Left colon (tissue), 2 donors: Measurements from ENCODE around the gene NR4A3. TPM values are rescaled to one million over a fixed set of nuclear protein-coding genes. Genes with fewer than 3 reads are reported as not detected.

ENCODE experiments used
- ATAC-seq: fragments of 200-7000 bp; cut with Tn5 transposase; one replicate; pipeline ENCODE4 v1.9.1; 2020; ENCODE audit warnings: mild to moderate bottlenecking, moderate library complexity
- DNase-seq, 2 donors: peaks; one replicate each; pipeline ENCODE4 v3.0.0-alpha.2; 2020
- intact Hi-C, 2 donors: fragments of 100-400 bp; cut with DNase I in 1 of 2; cut with micrococcal nuclease in 1 of 2; formaldehyde crosslinking; loops; one replicate each; pipeline versions ENCODE4 v1.11.2 to v1.14.0; 2022; cut with DNase I, micrococcal nuclease
- total RNA-seq, 2 donors: library from RNA; stranded (reverse); fragmentation: NEBNext Ultra II Directional; extraction: Animal tissue kit (Norgen Biotek cat#: 25700); gene quantifications; one replicate each; pipeline ENCODE4 v1.2.1, GENCODE V29; 2021
- donor health status: DM: no; HTN: no; CAD: no.
- donor health status: DM: yes; HTN: yes; CAD: no.

NR4A3 gene
- total RNA-seq, 2 donors from 2014 or later, result 0.61 to 3.8 TPM

DNA sequence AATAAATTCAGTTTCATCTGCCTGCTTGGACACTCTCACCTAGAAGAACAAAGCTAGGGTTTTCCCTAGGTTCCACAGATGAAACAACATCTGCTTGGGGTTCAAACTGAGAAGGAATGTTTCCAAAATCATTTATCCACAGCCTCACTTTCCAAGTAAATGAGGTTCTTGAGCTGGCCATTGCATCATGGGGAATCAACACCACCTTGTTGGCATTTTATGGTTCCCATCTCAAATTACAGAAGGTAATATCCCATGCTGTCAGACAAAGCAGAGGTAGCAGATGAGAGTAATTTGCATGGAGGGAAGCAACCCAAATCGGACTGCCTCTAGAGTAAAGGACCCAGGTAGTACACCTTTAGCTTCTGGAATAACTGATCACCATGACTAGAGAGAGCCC lies 10.5 kb upstream of the NR4A3 start:
- ATAC-seq (no peak), DNase-seq (no peak)
- intact Hi-C loops, result loop anchor here in 1 of 2 donors (10.0 kb wide), 1 partner anchor 204 kb away; no protein-coding TSS in a partner anchor

DNA sequence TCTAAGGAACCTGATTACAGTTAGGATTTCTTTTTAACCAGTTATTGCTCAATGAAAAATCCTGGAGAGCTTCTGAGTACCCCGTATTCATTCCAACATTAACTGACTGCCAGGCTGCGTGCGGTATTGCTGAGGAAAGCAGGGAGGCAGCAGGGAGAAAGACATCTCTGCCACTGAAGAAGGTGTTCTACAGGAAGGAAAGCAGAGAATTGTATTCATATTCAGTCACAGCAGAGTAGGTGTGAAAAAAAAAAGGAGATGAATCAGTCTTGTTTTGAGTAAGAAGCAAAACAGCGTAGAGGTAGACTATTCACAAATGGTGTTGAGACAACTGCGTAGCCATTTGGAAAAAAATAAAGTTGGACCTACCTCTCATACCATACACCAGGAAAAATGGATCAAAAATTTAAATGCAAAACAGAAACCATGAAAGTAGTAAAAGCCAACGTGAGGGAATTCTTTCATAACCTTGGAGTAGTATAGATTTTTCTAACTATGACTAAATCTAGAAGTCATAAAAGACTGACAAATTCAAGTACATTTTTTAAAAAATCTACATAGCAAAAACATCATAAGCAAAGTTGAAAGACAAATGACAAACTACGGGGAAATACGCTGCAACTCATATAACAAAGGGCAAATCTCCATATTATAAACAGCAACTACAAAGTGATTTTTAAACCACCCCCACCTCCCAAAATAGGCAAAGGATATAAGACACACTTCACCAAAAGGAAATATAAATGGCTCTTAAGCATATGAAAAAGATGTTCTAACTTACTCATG lies 9.9 kb upstream of the NR4A3 start:
- ATAC-seq, result no peak
- intact Hi-C loops, result loop anchor here in 1 of 2 donors (10.0 kb wide), 1 partner anchor 203 kb away; no protein-coding TSS in a partner anchor
- DNase-seq, result no peak

DNA sequence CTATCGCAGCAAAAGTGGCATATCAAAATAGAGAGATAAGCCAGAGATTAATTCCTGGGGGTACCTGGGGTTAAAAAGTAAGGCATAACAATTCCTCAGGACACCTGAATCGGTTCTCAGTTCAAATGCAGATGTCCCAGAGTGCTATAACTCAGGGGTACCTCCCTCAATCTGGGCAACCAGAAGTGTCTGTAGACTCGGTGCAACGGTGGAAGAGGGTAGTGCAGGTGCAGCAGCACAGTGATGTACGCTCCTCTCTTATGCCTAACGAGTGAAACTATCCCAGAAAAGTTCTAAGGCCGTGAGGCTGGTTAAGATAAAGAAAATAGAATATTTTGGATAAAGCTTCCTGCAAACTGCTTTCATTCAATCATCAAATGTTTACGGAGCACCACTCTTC lies 7.9 kb upstream of the NR4A3 start:
- intact Hi-C loops, result loop anchor here in 1 of 2 donors (10.0 kb wide), 1 partner anchor 201 kb away; no protein-coding TSS in a partner anchor
- DNase-seq (no peak), ATAC-seq (no peak)

DNA sequence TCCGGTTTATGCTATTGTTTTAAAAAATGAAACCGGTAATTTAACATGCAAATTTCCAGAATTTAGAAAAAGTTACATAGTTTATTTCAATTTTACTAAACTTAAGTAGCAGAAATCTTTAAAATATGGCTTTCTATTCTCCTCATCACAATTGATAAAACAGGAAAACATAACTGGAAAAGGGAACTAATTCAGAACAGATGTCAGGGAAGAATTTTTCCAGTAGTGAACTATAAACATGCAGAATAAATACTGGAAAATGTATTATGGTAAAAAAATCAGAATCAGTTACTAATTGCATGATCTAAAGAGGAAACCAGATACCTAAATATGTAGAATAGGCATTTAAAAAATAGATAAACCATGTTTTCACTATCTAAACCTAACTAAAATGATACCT lies 7.3 kb upstream of the NR4A3 start:
- no peak for ATAC-seq
- DNase-seq, result no peak
- intact Hi-C loops, result loop anchor here in 1 of 2 donors (10.0 kb wide), 1 partner anchor 200 kb away; no protein-coding TSS in a partner anchor

DNA sequence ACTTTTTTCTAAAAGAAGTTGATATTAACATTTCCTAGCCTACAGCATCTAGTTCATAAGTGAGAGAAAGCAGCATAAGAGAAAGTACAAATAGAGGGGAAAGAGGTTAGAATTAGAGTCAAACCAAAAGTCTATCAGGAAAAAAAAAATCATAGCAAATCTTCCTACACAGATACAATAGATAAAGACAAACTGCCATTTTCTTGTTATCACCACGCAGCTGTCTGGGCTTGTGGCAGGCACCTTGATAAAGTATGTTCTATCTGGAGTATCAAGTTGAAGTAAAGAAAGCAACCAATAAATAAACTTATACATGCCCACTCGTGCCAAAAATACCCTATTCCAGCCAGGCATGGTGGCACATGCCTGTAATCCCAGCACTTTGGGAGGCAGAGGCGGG lies 5.3 kb upstream of the NR4A3 start:
- DNase-seq, result no peak
- no peak for ATAC-seq
- intact Hi-C loops, result loop anchor here in 1 of 2 donors (10.0 kb wide), 1 partner anchor 198 kb away; no protein-coding TSS in a partner anchor

DNA sequence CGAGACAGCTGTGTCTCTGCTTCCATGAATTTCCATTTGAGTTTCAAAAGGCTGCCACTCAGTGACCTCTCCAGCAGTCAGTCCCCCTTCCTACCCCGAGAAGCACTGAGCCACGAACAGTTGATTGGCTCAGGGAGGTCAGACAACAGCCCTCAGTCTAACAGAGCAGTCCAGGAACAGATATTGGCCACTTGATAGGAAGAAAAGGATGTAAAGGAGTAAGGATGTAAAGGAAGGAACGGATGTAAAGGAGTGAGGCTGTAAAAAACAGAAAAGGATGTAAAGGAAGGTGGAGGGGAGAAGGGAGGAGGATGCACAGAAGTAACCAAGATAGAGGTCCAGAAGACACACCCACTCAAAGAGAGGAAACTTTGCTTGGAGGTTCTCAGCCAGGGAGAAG lies 3.2 kb upstream of the NR4A3 start:
- ATAC-seq, result no peak
- DNase-seq, result no peak
- intact Hi-C loops, result loop anchor here in 1 of 2 donors (10.0 kb wide), 1 partner anchor 196 kb away; no protein-coding TSS in a partner anchor

DNA sequence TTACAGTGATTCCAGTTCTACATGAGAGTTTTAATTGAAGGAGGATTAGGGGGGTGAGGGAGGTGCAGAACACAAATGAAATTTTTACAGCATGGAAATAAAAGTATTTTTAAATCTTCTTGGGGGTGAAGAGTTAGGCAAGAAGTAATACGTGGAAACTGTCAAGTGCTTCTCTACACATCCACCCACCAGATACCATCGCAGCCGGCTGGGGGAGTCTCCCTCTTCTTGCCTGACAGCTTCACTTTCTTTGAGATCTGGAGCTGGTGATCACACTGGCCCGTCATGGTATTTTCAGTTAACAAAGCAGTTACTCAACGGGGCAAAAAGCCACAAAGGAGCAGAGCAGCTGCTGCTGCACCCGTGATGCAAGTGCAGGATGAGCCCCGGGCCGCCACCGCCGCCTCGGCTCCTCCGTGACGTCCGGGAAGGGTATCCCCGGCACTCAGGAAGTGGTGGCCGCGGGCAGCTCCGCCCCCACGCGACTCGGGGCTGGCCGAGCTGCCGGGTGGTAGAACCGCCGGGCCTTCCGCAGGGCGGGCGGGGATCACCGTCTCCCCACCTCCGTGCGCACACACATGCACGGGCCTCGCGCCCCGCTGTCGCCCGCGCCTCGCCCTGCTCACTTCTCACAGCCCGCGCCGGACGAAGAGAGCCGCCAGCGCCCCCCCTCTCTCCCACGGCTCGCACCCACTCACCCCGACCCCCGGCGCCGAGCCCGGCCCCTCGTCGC lies 2.4 kb upstream of the NR4A3 start:
- DNase-seq (peak; percentile 89 to 90), ATAC-seq (peak; percentile 69)
- intact Hi-C loops, result loop anchor here in 1 of 2 donors (10.0 kb wide), 1 partner anchor 196 kb away; no protein-coding TSS in a partner anchor

DNA sequence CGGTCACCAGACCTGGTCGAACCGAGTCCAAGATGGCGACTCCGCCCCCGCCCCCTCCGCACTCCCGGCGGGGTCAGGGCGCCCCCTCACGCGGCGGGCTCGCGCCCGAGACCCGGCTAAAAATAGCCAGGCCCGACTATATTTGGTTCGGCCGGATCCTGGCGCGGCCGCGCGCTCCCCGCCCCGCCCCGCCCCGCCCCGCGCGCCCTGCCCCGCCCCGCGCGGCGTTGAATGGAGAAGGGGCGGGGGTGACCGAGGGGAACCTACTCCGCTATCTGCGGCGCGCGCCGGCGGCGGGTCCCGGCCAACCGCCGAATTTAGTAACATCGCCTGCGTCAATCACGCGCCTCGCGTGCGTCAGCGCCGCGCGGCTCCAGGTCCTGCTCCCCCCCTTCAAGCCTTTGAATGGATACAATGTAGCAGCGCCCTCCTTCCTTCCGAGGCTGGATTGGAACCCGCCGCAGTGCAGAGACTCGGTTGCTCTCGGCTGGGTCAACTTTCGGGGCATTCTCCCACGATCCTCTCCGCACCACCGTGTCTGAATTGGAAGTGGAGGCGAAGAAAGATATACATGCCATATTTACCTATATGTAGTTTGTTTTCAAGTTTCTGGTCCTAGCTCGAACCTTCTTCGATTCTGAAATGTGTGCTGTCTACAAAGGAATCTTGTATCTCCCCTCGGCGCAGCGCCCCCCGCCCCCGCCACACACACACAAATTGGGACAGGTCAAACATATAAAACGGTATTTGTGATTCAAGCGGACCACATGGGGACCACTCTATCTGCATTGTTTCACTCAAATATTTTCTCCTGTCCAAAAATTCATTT lies 1.6 kb upstream of the NR4A3 start:
- DNase-seq (peak; percentile 90), ATAC-seq (peak; percentile 67)
- intact Hi-C loops, result loop anchor here in 1 of 2 donors (10.0 kb wide), 1 partner anchor 195 kb away; no protein-coding TSS in a partner anchor

DNA sequence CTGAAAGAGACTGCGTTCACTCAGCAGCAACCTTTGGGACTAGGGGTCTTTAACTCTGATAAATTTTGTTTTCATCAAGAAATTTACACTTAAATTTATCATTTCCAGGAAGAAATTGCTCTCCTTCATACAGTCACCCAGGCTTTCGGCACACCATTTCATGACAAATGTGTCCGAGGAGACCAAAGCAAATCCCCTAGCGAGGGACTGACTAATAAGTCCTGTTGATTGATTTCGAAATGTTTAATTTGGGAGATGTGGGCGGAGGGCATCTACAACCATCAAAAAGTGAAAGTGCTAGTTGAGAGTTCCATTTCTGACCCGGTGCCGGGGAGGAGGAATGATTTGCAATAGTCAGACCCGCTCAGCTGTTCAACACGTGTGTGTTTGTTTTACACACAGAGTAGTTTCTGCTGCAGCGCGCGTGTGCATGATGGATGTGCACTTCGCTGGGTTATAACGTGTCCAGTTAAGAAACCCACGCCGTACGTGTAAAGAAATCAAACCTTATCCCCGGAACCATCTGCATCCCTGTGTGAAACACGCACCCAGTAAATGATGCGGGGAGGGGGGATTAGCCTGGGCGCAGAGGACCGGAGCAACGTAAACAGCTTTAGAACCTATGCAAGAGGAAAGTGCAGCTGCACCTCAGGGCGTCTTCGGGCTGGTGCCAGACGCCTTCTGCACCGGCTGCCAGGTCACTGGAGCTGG lies 845 bp upstream of the NR4A3 start:
- DNase-seq (peak; percentile 64 to 78), ATAC-seq (peak; percentile 9)
- intact Hi-C loops, result no loop called here

DNA sequence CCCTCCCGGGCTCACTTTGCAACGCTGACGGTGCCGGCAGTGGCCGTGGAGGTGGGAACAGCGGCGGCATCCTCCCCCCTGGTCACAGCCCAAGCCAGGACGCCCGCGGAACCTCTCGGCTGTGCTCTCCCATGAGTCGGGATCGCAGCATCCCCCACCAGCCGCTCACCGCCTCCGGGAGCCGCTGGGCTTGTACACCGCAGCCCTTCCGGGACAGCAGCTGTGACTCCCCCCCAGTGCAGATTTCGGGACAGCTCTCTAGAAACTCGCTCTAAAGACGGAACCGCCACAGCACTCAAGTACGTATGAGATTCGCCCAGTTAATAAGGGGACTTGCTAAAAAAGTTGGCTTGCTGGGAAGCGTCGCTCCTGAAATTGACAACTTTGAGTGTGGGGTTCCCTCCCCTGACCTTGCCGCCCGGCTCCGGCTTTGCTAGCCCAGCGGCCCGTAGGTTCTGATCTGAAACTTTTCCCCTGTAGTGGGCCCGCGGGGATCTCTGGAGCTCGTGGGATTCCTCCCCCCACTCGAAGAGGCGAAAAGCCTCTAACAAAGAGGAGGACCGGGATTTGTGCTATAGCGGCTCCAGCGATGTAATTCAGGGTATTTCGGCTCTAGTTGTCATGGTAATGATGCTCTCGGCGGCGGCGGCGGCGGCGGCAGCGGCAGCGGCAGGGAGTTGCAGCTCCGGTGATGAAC lies 572 bp downstream of the NR4A3 start:
- intact Hi-C loops, result no loop called here
- ATAC-seq (no peak), DNase-seq (peak; percentile 41 to 57)

DNA sequence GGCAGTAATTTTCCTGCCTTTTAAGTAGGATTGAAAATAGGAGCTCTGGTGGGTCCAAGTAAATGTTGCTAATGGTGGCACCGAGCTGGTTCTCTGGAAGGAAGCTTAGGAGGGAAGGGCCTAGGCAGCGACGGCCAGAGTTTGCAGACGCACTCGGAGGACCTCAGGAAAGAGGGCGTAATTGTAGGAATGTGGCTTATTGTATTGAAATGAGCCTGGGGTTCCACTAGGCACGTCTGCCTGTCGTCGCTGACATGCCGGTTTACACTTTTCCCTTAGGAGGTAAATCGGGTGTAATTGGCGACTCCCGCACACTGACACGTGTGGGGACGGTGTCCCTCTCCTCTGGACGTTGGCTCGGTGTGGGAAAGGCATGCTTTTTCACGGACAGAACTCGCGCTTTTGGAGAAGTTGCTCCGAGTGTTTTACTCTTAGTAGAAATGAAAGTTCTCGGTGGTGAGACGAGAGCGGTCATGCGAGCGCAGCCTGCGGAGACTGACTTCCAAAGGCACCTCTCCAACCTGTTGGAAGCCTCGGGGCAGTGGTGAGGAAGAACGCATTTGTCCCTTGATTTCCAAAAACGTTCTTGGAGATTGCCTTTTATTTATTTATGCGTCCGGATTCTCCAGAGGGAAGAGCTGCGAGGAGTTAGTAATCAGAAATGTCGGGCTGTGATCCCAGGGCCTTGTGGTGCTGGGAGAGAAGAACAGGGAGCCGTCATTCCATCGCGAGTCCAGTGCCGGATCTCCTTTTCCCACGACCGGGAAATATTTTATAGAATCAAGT lies 1.3 kb downstream of the NR4A3 start:
- intact Hi-C loops, result no loop called here
- peak; percentile 28 to 29 for DNase-seq
- ATAC-seq, result no peak

DNA sequence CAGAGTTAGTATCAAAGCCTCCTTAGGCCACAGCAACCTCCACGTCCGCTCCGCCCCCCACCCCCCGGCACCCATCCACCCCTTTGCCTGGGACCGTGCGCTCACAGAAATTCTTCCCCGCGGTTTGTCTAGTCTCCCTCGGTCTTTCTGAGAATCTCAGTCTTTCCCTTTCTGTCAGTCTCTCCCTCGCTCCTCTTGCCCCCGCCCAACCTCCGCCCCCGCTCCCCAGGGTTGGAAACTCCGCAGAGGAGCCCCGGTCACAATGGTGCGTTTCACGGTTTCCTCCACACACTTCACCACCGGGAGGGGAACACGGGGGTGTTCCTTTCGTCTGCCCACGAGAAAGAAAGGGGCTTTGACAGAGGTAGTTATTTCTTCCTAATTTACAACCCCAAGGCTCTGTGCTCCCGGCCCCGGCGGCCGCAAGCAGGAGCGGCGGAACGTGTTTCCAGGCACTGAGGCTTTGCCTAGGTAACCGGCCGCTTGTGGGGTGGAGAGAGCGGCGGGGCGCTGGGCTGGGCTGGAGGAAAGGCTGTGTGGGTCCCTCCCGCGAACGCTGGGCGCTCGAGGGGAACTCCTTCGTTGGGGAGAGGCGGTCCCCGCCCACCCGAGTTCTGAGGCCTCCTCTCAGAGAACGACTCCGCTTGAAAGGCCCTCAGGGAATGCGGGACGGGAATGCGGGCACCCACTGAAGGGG lies 2.1 kb downstream of the NR4A3 start:
- intact Hi-C loops, result no loop called here
- no peak for ATAC-seq
- peak; percentile 34 to 49 for DNase-seq

DNA sequence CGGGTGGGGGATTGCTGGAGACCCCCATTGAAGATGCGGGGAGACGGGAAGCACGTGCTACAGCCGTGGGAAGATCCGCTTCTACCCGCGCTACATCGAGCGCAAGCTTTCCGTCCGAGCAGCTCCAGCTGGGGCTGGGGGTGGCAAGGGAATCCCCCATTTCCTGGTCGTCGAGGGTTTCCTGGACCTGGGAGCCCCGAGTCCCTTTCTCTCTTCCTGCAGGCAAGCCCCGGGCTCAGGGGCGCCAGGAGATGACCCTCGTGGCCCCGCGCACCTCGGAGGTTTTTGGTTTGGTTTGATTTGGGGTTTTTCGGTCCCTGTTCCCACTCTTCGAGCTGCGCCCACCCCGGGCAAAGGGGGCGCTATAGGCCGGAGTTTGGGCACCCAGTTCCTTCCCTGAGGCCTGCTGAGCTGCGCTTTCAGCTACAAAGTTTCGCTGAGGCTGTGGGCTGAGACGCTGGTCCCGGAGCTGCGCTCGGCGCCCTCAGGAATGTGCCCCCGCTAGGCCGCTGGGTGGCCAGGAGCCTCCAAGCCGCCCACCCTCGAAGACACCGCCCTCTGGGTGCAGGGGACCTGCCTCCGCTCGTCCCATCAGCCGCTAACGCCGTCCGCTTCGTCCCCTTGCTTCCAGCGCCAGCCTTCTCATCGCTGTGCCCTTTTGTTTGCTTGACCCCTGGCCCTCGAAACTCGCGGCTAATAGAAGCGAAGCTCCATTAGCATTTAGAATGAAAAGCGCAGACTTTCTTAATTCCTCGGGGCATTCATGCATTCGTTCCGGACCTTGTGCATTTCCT lies 2.9 kb downstream of the NR4A3 start:
- peak; percentile 36 to 60 for DNase-seq
- intact Hi-C loops, result no loop called here
- no peak for ATAC-seq

DNA sequence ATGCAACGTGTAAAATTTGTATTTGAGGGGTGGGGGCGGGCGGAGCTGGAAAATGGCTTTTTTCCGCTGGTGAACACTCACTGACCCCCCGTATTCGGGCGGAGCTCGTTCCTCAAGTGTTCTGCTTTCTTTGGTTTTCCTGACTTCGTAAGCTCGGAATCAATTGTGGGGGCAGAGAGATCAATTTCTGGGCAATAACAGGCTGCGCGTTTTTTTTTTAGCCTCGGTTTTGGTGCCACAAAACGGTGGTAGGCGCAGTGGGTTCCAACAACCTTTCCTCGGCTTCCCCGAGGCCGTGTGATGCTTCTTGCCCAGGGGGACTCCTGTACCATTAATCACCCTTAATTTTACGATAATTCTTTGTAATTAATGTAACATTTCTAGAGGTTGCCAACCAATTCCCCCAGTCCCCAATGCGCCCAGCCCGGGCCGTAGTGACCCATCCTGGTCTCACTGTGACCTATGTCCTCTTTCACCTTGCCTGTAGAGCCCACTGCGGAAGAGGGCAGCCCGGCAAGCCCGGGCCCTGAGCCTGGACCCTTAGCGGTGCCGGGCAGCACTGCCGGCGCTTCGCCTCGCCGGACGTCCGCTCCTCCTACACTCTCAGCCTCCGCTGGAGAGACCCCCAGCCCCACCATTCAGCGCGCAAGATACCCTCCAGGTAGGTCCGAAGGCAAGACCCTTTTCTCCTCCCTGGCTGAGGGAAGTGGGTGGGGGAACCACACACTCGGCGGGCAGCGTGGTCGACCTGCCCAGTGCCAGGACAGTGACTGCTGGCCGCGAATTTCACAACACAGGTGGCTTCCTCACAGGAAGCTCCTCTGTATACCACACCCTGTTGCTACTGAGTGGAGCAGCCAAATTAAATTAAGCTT lies 3.7 kb downstream of the NR4A3 start:
- ATAC-seq (no peak), DNase-seq (no peak)
- intact Hi-C loops, result no loop called here

DNA sequence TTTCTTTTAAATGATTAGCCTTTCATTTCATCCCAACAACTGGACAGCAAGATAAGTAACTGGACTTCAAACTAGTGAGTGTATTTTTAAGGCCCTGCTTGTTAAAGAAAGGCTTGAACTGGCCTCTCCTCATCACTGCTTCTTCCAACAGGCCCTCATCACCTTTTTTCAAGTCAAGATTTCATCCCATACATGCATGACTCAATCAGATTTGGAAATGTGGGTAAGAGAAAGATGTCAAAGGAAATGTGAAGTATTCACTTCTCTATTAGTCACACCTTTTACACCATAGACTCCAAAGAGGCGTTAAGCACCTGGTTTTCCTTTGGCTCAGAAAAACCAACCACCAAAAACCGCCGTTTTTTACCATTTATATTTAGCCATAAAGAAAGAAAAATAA lies 4.9 kb downstream of the NR4A3 start:
- intact Hi-C loops, result no loop called here
- ATAC-seq, result no peak
- no peak for DNase-seq
